ENCODE measurements around the gene PLCH1. TPM values are rescaled to one million over a fixed set of nuclear protein-coding genes. Genes with fewer than 3 reads are reported as not detected.
A peak's percentile ranks its signal among the peaks of the same experiment; 100 is the strongest.

The PLCH1 gene
- total RNA-seq, 1 donor, result 0.36 TPM

GRCh38 chr3:155393316-155393715, 351.6 kb downstream of the PLCH1 start:
- Histone ChIP-seq H3K4me1 (ENCODE audit: insufficient read depth, low read length) (peaks cover 15% of the 10 kb centered on the region), H4K20me1 (ENCODE audit: insufficient read depth, low read length) (no peaks in the 10 kb centered on the region), H3K4me3 (ENCODE audit: insufficient read depth, low read length) (no peak overlapping the region), H3K79me2 (ENCODE audit: insufficient read depth, low read length) (no peaks in the 10 kb centered on the region), H3K4me2 (ENCODE audit: insufficient read depth, low read length) (no peak overlapping the region), H3K36me3 (ENCODE audit: insufficient read depth, low read length) (no peaks in the 10 kb centered on the region), H3K27ac (ENCODE audit: low read depth, low read length) (no peak overlapping the region), H2AFZ (ENCODE audit: low read length) (no peak overlapping the region), H3K9me3 (ENCODE audit: low read depth, low read length) (no peaks in the 10 kb centered on the region), H3K27me3 (ENCODE audit: insufficient read depth, low read length) (no peaks in the 10 kb centered on the region)
- no peak for TF ChIP-seq CTCF (IDR thresholded peaks at IDR 0.05; ENCODE audit: extremely low read depth, low read depth, low read length)
- DNase-seq (ENCODE audit: insufficient read length, low spot score, missing footprints), result no peak

GRCh38 chr3:155392138-155392537, 352.7 kb downstream of the PLCH1 start:
- peak overlapping the region; percentile 13 for H2AFZ ChIP-seq (ENCODE audit: low read length)
- H3K4me2 ChIP-seq (ENCODE audit: insufficient read depth, low read length), result peak overlapping the region; percentile 61
- no peaks in the 10 kb centered on the region for H3K9me3 ChIP-seq (ENCODE audit: low read depth, low read length)
- H3K4me1 ChIP-seq (ENCODE audit: insufficient read depth, low read length), result peaks cover 15% of the 10 kb centered on the region
- H3K27ac ChIP-seq (ENCODE audit: low read depth, low read length), result peak overlapping the region; percentile 79
- DNase-seq (ENCODE audit: insufficient read length, low spot score, missing footprints), result no peak
- H3K79me2 ChIP-seq (ENCODE audit: insufficient read depth, low read length), result no peaks in the 10 kb centered on the region
- no peak for TF ChIP-seq CTCF (IDR thresholded peaks at IDR 0.05; ENCODE audit: extremely low read depth, low read depth, low read length)
- H3K27me3 ChIP-seq (ENCODE audit: insufficient read depth, low read length), result no peaks in the 10 kb centered on the region
- no peaks in the 10 kb centered on the region for H4K20me1 ChIP-seq (ENCODE audit: insufficient read depth, low read length)
- H3K4me3 ChIP-seq (ENCODE audit: insufficient read depth, low read length), result no peak overlapping the region
- no peaks in the 10 kb centered on the region for H3K36me3 ChIP-seq (ENCODE audit: insufficient read depth, low read length)

GRCh38 chr3:155391551-155391958, 353.3 kb downstream of the PLCH1 start:
- no peaks in the 10 kb centered on the region for H3K27me3 ChIP-seq (ENCODE audit: insufficient read depth, low read length)
- H3K4me3 ChIP-seq (ENCODE audit: insufficient read depth, low read length), result no peak overlapping the region
- H3K27ac ChIP-seq (ENCODE audit: low read depth, low read length), result peak overlapping the region; percentile 79
- H2AFZ ChIP-seq (ENCODE audit: low read length), result peak overlapping the region; percentile 37
- no peaks in the 10 kb centered on the region for H3K79me2 ChIP-seq (ENCODE audit: insufficient read depth, low read length)
- H4K20me1 ChIP-seq (ENCODE audit: insufficient read depth, low read length), result no peaks in the 10 kb centered on the region
- DNase-seq (ENCODE audit: insufficient read length, low spot score, missing footprints), result peak; percentile 1
- no peaks in the 10 kb centered on the region for H3K9me3 ChIP-seq (ENCODE audit: low read depth, low read length)
- H3K4me1 ChIP-seq (ENCODE audit: insufficient read depth, low read length), result peaks cover 15% of the 10 kb centered on the region
- H3K4me2 ChIP-seq (ENCODE audit: insufficient read depth, low read length), result peak overlapping the region; percentile 61
- no peak for TF ChIP-seq CTCF (IDR thresholded peaks at IDR 0.05; ENCODE audit: extremely low read depth, low read depth, low read length)
- no peaks in the 10 kb centered on the region for H3K36me3 ChIP-seq (ENCODE audit: insufficient read depth, low read length)

- no peaks in the 10 kb centered on the region for H3K27me3 ChIP-seq (ENCODE audit: insufficient read depth, low read length)
- no peaks in the 10 kb centered on the region for H3K9me3 ChIP-seq (ENCODE audit: low read depth, low read length)
- H3K79me2 ChIP-seq (ENCODE audit: insufficient read depth, low read length), result no peaks in the 10 kb centered on the region
- no peaks in the 10 kb centered on the region for H4K20me1 ChIP-seq (ENCODE audit: insufficient read depth, low read length)
- no peak overlapping the region for H2AFZ ChIP-seq (ENCODE audit: low read length)
- H3K4me3 ChIP-seq (ENCODE audit: insufficient read depth, low read length), result no peak overlapping the region
- TF ChIP-seq CTCF (IDR thresholded peaks at IDR 0.05; ENCODE audit: extremely low read depth, low read depth, low read length), result no peak
- no peaks in the 10 kb centered on the region for H3K36me3 ChIP-seq (ENCODE audit: insufficient read depth, low read length)
- H3K4me2 ChIP-seq (ENCODE audit: insufficient read depth, low read length), result peak overlapping the region; percentile 61
- peak overlapping the region; percentile 79 for H3K27ac ChIP-seq (ENCODE audit: low read depth, low read length)
- no peak for DNase-seq (ENCODE audit: insufficient read length, low spot score, missing footprints)
- peaks cover 15% of the 10 kb centered on the region for H3K4me1 ChIP-seq (ENCODE audit: insufficient read depth, low read length)
Observed at GRCh38 chr3:155391104-155391503, 353.8 kb downstream of the PLCH1 start.
